ENCODE results near the gene FBXL13.

FBXL13 gene

GRCh38 chr7:102895602-102896001 lies 179.0 kb downstream of the FBXL13 start:
- H3K27me3 ChIP-seq (ENCODE audit: control insufficient read depth in 5 of 5, insufficient read depth in 4 of 5, low read length in 5 of 5), result no peaks in the 10 kb centered on the region
- peaks cover 3 to 35% (median 20%) of the 10 kb centered on the region in 5 donors for H3K4me1 ChIP-seq (ENCODE audit: control insufficient read depth in 5 of 5, insufficient read depth in 5 of 5, low read length in 5 of 5)
- no peaks in the 10 kb centered on the region for H3K9me3 ChIP-seq (ENCODE audit: control insufficient read depth in 5 of 5, low read length in 5 of 5)
- H3K27ac ChIP-seq (ENCODE audit: low read depth, low read length), result peak overlapping the region; percentile 25
- H3K4me3 ChIP-seq (ENCODE audit: low read depth in 1 of 5, low read length in 5 of 5), result no peak overlapping the region
- no peak overlapping the region for H3K9ac ChIP-seq (ENCODE audit: low read length in 5 of 5)
- no peaks in the 10 kb centered on the region for H3K36me3 ChIP-seq (ENCODE audit: control insufficient read depth in 5 of 5, insufficient read depth in 5 of 5, low read length in 5 of 5)

- no peaks in the 10 kb centered on the region for H3K27me3 ChIP-seq (ENCODE audit: control insufficient read depth in 5 of 5, insufficient read depth in 4 of 5, low read length in 5 of 5)
- H3K9me3 ChIP-seq (ENCODE audit: control insufficient read depth in 5 of 5, low read length in 5 of 5), result no peaks in the 10 kb centered on the region
- no peak overlapping the region for H3K9ac ChIP-seq (ENCODE audit: low read length in 5 of 5)
- peaks cover 3 to 32% (median 23%) of the 10 kb centered on the region in 5 donors for H3K4me1 ChIP-seq (ENCODE audit: control insufficient read depth in 5 of 5, insufficient read depth in 5 of 5, low read length in 5 of 5)
- H3K36me3 ChIP-seq (ENCODE audit: control insufficient read depth in 5 of 5, insufficient read depth in 5 of 5, low read length in 5 of 5), result no peaks in the 10 kb centered on the region
- no peak overlapping the region for H3K4me3 ChIP-seq (ENCODE audit: low read depth in 1 of 5, low read length in 5 of 5)
- no peak overlapping the region for H3K27ac ChIP-seq (ENCODE audit: low read depth, low read length)
These were observed 181.8 kb downstream of the FBXL13 start for GRCh38 chr7:102892631-102893278.

DNA sequence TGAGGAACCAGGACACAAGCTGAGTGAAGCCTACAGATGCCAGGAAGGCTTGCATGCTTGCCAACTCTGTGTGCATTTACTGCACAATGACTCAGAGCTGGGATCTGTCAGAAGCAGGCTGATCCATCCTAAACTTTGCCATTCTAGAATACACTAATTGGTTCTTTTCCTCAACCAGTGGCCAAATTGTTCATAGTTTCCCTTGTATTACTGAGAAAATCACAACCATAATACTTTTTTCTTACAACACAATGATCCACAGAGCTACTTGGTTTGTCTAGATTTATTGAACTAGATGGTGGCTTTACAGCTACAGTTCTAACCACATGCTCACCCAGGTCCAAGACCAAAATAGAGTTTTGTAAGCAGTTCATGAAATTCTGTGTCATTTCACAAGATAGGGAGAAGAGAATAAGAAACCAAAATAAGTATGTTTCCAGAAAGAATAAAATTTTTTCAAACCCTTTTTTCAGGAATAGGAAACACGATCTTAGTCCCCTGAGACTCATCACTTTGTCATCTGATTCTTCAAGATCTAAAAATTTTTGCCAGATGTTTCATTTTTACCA lies 182.8 kb downstream of the FBXL13 start:
- Histone ChIP-seq H3K27me3 (ENCODE audit: control insufficient read depth in 5 of 5, insufficient read depth in 4 of 5, low read length in 5 of 5) (no peaks in the 10 kb centered on the region), H3K36me3 (ENCODE audit: control insufficient read depth in 5 of 5, insufficient read depth in 5 of 5, low read length in 5 of 5) (no peaks in the 10 kb centered on the region), H3K9ac (ENCODE audit: low read length in 5 of 5) (no peak overlapping the region), H3K4me3 (ENCODE audit: low read depth in 1 of 5, low read length in 5 of 5) (no peak overlapping the region), H3K27ac (ENCODE audit: low read depth, low read length) (no peak overlapping the region), H3K4me1 (ENCODE audit: control insufficient read depth in 5 of 5, insufficient read depth in 5 of 5, low read length in 5 of 5) (peaks cover 3 to 32% (median 23%) of the 10 kb centered on the region in 5 donors), H3K9me3 (ENCODE audit: control insufficient read depth in 5 of 5, low read length in 5 of 5) (no peaks in the 10 kb centered on the region)

- Histone ChIP-seq H3K9me3 (ENCODE audit: control insufficient read depth in 5 of 5, low read length in 5 of 5) (no peaks in the 10 kb centered on the region), H3K4me3 (ENCODE audit: low read depth in 1 of 5, low read length in 5 of 5) (no peak overlapping the region), H3K27ac (ENCODE audit: low read depth, low read length) (no peak overlapping the region), H3K27me3 (ENCODE audit: control insufficient read depth in 5 of 5, insufficient read depth in 4 of 5, low read length in 5 of 5) (no peaks in the 10 kb centered on the region), H3K9ac (ENCODE audit: low read length in 5 of 5) (no peak overlapping the region), H3K36me3 (ENCODE audit: control insufficient read depth in 5 of 5, insufficient read depth in 5 of 5, low read length in 5 of 5) (no peaks in the 10 kb centered on the region), H3K4me1 (ENCODE audit: control insufficient read depth in 5 of 5, insufficient read depth in 5 of 5, low read length in 5 of 5) (peaks cover 3 to 28% (median 23%) of the 10 kb centered on the region in 5 donors)
These were observed 183.5 kb downstream of the FBXL13 start for GRCh38 chr7:102890971-102891692.

DNA sequence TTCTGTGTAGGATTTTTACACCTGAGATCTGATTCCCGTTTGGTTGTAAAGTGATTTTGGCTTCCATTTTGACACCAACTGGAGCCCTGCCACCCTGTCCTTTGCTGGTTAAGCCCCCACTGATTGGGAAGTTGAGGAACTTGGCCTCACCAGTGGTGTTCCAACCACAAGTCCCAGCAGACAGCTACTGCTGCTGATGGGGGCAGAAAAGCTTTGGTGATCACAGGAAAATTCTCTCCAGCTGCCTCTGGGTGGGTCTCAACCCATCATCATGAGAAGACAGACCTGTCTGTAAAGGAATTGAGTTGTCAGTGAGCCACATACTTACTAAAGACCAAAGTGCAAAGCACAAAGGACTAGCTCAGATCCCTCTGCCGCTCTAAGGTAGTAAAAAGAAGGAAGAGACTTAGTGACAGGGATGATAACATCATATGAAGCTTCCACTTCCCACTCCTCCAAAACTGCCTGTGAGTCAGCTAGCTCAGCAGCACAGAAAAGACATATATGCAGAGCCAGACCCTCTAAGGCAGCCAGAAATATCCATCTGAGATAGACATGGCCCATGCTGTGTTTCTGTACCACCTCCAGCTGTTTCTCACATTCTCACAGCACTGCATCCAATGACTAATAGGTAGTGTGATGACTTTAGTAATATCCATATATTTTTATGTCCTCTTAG lies 184.2 kb downstream of the FBXL13 start:
- Histone ChIP-seq H3K36me3 (ENCODE audit: control insufficient read depth in 5 of 5, insufficient read depth in 5 of 5, low read length in 5 of 5) (no peaks in the 10 kb centered on the region), H3K4me3 (ENCODE audit: low read depth in 1 of 5, low read length in 5 of 5) (no peak overlapping the region), H3K27me3 (ENCODE audit: control insufficient read depth in 5 of 5, insufficient read depth in 4 of 5, low read length in 5 of 5) (no peaks in the 10 kb centered on the region), H3K4me1 (ENCODE audit: control insufficient read depth in 5 of 5, insufficient read depth in 5 of 5, low read length in 5 of 5) (peaks cover 3 to 24% (median 22%) of the 10 kb centered on the region in 5 donors), H3K27ac (ENCODE audit: low read depth, low read length) (no peak overlapping the region), H3K9ac (ENCODE audit: low read length in 5 of 5) (no peak overlapping the region), H3K9me3 (ENCODE audit: control insufficient read depth in 5 of 5, low read length in 5 of 5) (no peaks in the 10 kb centered on the region)

- Histone ChIP-seq H3K27me3 (ENCODE audit: control insufficient read depth in 5 of 5, insufficient read depth in 4 of 5, low read length in 5 of 5) (no peaks in the 10 kb centered on the region), H3K4me1 (ENCODE audit: control insufficient read depth in 5 of 5, insufficient read depth in 5 of 5, low read length in 5 of 5) (peaks cover 3 to 23% (median 19%) of the 10 kb centered on the region in 5 donors), H3K27ac (ENCODE audit: low read depth, low read length) (no peak overlapping the region), H3K4me3 (ENCODE audit: low read depth in 1 of 5, low read length in 5 of 5) (no peak overlapping the region), H3K9me3 (ENCODE audit: control insufficient read depth in 5 of 5, low read length in 5 of 5) (no peaks in the 10 kb centered on the region), H3K36me3 (ENCODE audit: control insufficient read depth in 5 of 5, insufficient read depth in 5 of 5, low read length in 5 of 5) (no peaks in the 10 kb centered on the region), H3K9ac (ENCODE audit: low read length in 5 of 5) (no peak overlapping the region)
These were observed 184.7 kb downstream of the FBXL13 start for GRCh38 chr7:102889851-102890250.

DNA sequence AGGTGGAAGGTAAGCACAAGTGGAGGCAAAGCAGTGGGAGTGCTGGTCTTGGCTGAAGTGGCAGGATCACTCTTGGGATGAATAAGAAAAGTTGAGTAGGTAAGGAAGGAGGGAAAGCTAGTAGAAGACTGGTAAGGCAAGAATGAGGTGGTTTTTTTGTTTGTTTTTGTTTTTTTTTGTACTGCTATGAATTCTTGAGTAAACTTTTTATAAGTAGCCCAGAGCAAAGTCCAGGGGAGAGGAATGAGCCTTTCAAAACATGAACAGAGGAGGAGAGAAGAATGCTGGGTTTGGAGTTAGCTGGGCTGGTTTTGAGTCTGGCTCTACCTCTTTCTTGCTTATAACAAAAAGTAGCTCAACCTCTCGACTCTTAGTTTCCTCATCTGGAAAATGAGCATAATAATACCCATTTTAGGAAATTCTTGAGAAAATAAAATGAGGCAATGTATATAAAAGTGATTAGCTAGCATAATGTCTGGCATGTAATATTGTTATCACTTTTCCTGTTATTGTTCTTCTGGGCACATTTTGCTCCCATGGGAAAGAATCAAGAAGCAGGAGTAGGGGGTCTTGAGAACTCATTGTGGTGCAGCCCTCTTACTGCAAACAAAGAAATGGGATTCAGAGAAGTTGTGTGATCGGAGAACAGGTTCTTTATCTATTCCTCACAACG lies 185.9 kb downstream of the FBXL13 start:
- no peak overlapping the region for H3K9ac ChIP-seq (ENCODE audit: low read length in 5 of 5)
- H3K27me3 ChIP-seq (ENCODE audit: control insufficient read depth in 5 of 5, insufficient read depth in 4 of 5, low read length in 5 of 5), result no peaks in the 10 kb centered on the region
- no peaks in the 10 kb centered on the region for H3K9me3 ChIP-seq (ENCODE audit: control insufficient read depth in 5 of 5, low read length in 5 of 5)
- H3K4me1 ChIP-seq (ENCODE audit: control insufficient read depth in 5 of 5, insufficient read depth in 5 of 5, low read length in 5 of 5), result peaks cover under 1 to 20% (median 18%) of the 10 kb centered on the region in 5 donors
- no peak overlapping the region for H3K27ac ChIP-seq (ENCODE audit: low read depth, low read length)
- no peaks in the 10 kb centered on the region for H3K36me3 ChIP-seq (ENCODE audit: control insufficient read depth in 5 of 5, insufficient read depth in 5 of 5, low read length in 5 of 5)
- H3K4me3 ChIP-seq (ENCODE audit: low read depth in 1 of 5, low read length in 5 of 5), result no peak overlapping the region

DNA sequence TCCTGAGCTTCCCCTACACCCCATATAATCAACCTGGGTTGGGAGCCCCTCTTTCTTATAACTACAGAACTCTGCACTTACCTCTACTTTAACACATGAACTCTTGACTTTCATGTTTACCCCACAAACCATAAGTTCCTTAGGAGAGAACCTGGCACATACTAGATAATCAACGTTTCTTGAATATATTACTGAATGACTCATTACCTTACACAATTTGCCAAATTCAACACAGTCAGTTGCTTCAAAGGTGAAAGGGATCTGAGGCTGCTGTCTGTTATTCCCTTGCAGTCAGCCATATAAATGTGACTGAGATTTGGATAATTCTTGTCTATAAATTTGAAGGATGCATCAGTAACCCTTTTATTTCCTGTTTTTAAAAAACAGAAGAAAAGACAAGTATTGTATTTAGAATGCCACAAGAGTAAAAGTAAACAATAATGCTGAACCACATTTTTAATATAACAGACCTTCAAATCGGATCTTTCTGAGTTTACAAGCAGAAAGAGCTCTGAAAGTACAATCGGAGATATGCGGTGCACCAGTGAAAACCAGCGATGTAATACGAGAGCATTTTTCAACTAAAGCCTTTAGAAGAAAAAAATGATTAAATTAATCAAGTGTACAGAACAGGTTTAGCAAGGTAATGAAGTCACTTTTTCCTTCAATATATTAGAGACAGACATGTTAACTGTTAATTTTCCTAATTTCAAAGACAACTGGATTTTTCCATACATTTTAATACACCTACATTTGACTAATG lies 191.3 kb downstream of the FBXL13 start:
- H3K4me1 ChIP-seq (ENCODE audit: control insufficient read depth in 5 of 5, insufficient read depth in 5 of 5, low read length in 5 of 5), result no peaks in the 10 kb centered on the region
- no peaks in the 10 kb centered on the region for H3K36me3 ChIP-seq (ENCODE audit: control insufficient read depth in 5 of 5, insufficient read depth in 5 of 5, low read length in 5 of 5)
- H3K27ac ChIP-seq (ENCODE audit: low read depth, low read length), result no peak overlapping the region
- H3K9ac ChIP-seq (ENCODE audit: low read length in 5 of 5), result no peak overlapping the region
- no peak overlapping the region for H3K4me3 ChIP-seq (ENCODE audit: low read depth in 1 of 5, low read length in 5 of 5)
- H3K9me3 ChIP-seq (ENCODE audit: control insufficient read depth in 5 of 5, low read length in 5 of 5), result no peaks in the 10 kb centered on the region
- H3K27me3 ChIP-seq (ENCODE audit: control insufficient read depth in 5 of 5, insufficient read depth in 4 of 5, low read length in 5 of 5), result no peaks in the 10 kb centered on the region

DNA sequence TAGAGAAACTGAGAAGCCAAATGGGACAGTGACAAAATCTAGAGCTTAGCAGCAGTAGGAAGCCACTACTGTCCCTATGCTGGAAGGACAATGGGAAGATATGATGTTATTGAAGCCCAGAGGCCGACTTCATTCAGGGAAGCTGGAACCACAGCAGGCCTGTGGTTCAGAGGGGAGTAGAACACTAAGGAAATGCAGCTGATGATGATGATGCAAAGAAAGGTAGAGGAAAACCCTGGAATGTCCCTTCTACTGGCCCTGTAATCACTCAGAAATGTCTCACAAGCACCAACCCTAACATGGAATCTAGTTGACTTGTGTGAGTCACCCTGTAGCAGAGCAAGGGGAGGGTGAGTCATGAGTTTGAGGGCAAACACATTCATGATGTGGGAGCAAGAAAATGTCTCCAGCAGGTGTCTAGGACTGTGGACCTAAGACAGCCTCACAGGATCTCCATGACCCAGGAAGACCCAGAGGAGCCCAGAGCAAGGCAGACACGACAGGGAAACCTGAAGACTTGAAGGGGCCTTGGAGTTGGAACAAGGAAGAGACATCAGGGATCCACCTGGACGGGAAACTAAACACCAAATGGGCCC lies 198.8 kb downstream of the FBXL13 start:
- Histone ChIP-seq H3K4me3 (ENCODE audit: low read depth in 1 of 5, low read length in 5 of 5) (no peak overlapping the region), H3K4me1 (ENCODE audit: control insufficient read depth in 5 of 5, insufficient read depth in 5 of 5, low read length in 5 of 5) (no peaks in the 10 kb centered on the region), H3K9ac (ENCODE audit: low read length in 5 of 5) (no peak overlapping the region), H3K36me3 (ENCODE audit: control insufficient read depth in 5 of 5, insufficient read depth in 5 of 5, low read length in 5 of 5) (no peaks in the 10 kb centered on the region), H3K9me3 (ENCODE audit: control insufficient read depth in 5 of 5, low read length in 5 of 5) (no peaks in the 10 kb centered on the region), H3K27me3 (ENCODE audit: control insufficient read depth in 5 of 5, insufficient read depth in 4 of 5, low read length in 5 of 5) (no peaks in the 10 kb centered on the region), H3K27ac (ENCODE audit: low read depth, low read length) (no peak overlapping the region)

All from subcutaneous abdominal adipose tissue (tissue), 5 donors.